ENCODE results near the gene KIF7. TPM values are rescaled to one million over a fixed set of nuclear protein-coding genes. Genes with fewer than 3 reads are reported as not detected.

Gene KIF7
- total and polyA plus RNA-seq, 2 of the 8 experiments (the other 6 are each of a cell fraction or from before 2014, with no cell fraction given) = 4.9 to 14.0 TPM

GRCh38 chr15:89677381-89677780, 22.1 kb upstream of the KIF7 start:
- no peak for DNase-seq (ENCODE audit: low read depth in 1 of 2, low spot score in 2 of 2)
- H3K27me3 ChIP-seq (replicated peaks in 1 of 4; ENCODE audit: control insufficient read depth in 3 of 4, extremely low read depth in 1 of 4, insufficient read depth in 3 of 4, low read length in 3 of 4) = no peaks in the 10 kb centered on the region; a peak in 1 of 7 replicates
- no peak overlapping the region for H3K14ac ChIP-seq (ENCODE audit: insufficient read length)
- no peak overlapping the region for H3K18ac ChIP-seq (ENCODE audit: extremely low read depth, low read length)
- ChIA-PET POLR2A (ENCODE audit: partially characterized antibody) (interaction anchor here (0.6 kb wide), 1 partner anchor 412 kb away, joined by 4 read pairs; no protein-coding TSS in a partner anchor), CTCF (ENCODE audit: partially characterized antibody) (no interaction called here)
- H3K4ac ChIP-seq (replicated peaks; ENCODE audit: insufficient read length, low read depth, low read length) = no peak overlapping the region
- 93% methylated on average over 1 of the region's 1 CpG; no CpG with 5 or more reads in 1 of the 2 experiments for WGBS, 2 experiments (ENCODE audit: extremely low coverage in 1 of 2, insufficient coverage in 1 of 2, insufficient read length in 1 of 2, insufficient replicate concordance in 2 of 2, low coverage in 1 of 2, low lambda C conversion rate in 2 of 2, missing lambda C conversion rate in 1 of 2)
- H3K23me2 ChIP-seq (ENCODE audit: low read depth, low read length) = no peaks in the 10 kb centered on the region; the same call in 1 of the 2 replicates
- no peaks in the 10 kb centered on the region for H3K9me3 ChIP-seq (ENCODE audit: insufficient read depth in 2 of 2, low read depth in 1 of 2, low read length in 1 of 2)
- no peak overlapping the region for H2AFZ ChIP-seq (ENCODE audit: low read length)
- no peak overlapping the region for H3K56ac ChIP-seq (replicated peaks; ENCODE audit: insufficient read length, low read depth, low read length)
- no peaks in the 10 kb centered on the region for H4K20me1 ChIP-seq (replicated peaks in 1 of 2; ENCODE audit: control insufficient read depth in 1 of 2, insufficient read depth in 2 of 2, low read length in 2 of 2)
- no peak for FAIRE-seq
- no peak overlapping the region for H2BK20ac ChIP-seq (ENCODE audit: low read length)
- H2BK120ac ChIP-seq (replicated peaks; ENCODE audit: low read depth, low read length) = no peak overlapping the region
- no peak overlapping the region for H2BK15ac ChIP-seq (ENCODE audit: low read length)
- H3K23ac ChIP-seq (ENCODE audit: insufficient read length) = no peak overlapping the region
- H2BK12ac ChIP-seq (ENCODE audit: low read depth, low read length) = no peak overlapping the region
- no peak overlapping the region for H4K91ac ChIP-seq (replicated peaks; ENCODE audit: insufficient read length, low read length)
- no peaks in the 10 kb centered on the region for H3K79me1 ChIP-seq (ENCODE audit: low read depth, low read length)
- H3K4me1 ChIP-seq (replicated peaks in 1 of 4; ENCODE audit: control insufficient read depth in 3 of 4, insufficient read depth in 4 of 4, low read length in 3 of 4) = no peaks in the 10 kb centered on the region; a peak in 1 of 7 replicates
- H2BK5ac ChIP-seq (ENCODE audit: low read depth, low read length) = no peak overlapping the region
- H3K79me2 ChIP-seq (ENCODE audit: control insufficient read depth in 1 of 2, insufficient read depth in 2 of 2, low read length in 2 of 2) = no peaks in the 10 kb centered on the region
- H3K27ac ChIP-seq (ENCODE audit: low read depth, low read length) = no peak overlapping the region
- no peak overlapping the region for H4K8ac ChIP-seq (ENCODE audit: extremely low read depth, insufficient read depth, low read length)
- no peak overlapping the region for H3K9ac ChIP-seq (replicated peaks in 1 of 4; ENCODE audit: extremely low read depth in 1 of 4, low read depth in 3 of 4, low read length in 3 of 4)
- H3K4me2 ChIP-seq (ENCODE audit: insufficient read depth in 1 of 2, low read depth in 2 of 2, low read length in 2 of 2) = no peak overlapping the region
- no peak overlapping the region for H3K4me3 ChIP-seq (ENCODE audit: extremely low read depth in 1 of 4, insufficient read depth in 2 of 4, low read depth in 3 of 4, low read length in 4 of 4)
- TF ChIP-seq SIN3A (conservative IDR thresholded peaks at IDR 0.05 in 1 of 2, IDR thresholded peaks at IDR 0.05 in 1 of 2; ENCODE audit: low read depth in 1 of 2, low read length in 2 of 2) = no peak
- TF ChIP-seq SRF (IDR thresholded peaks at IDR 0.05; ENCODE audit: low read depth, low read length) = no peak
- TF ChIP-seq CEBPB (IDR thresholded peaks at IDR 0.05; ENCODE audit: low read depth, low read length) = no peak
- no peak for TF ChIP-seq NRF1 (IDR thresholded peaks at IDR 0.05; ENCODE audit: low read depth, low read length)
- TF ChIP-seq EP300 (IDR thresholded peaks at IDR 0.05; ENCODE audit: borderline replicate concordance in 1 of 2, low read depth in 2 of 2, low read length in 2 of 2) = no peak
- H2AK5ac ChIP-seq (ENCODE audit: low read depth, low read length) = no peak overlapping the region
- no peaks in the 10 kb centered on the region for H3K36me3 ChIP-seq (ENCODE audit: control insufficient read depth in 2 of 4, insufficient read depth in 4 of 4, low read length in 3 of 4)
- no peak overlapping the region for H4K5ac ChIP-seq (ENCODE audit: insufficient read length, low read depth, low read length)
